K562 (cell line): Measurements from ENCODE around the gene USP24. TPM values are rescaled to one million over a fixed set of nuclear protein-coding genes. Genes with fewer than 3 reads are reported as not detected.
A peak's percentile ranks its signal among the peaks of the same experiment; 100 is the strongest.

ENCODE experiments used
- ATAC-seq: fragments of 200-7000 bp; cut with Tn5 transposase; 3 replicates; pipeline ENCODE4 v1.9.1; 2020; ENCODE audit warnings: moderate library complexity
- BruUV-seq: library from RNA; stranded (reverse); fragments of 400-500 nt; replicated peaks from 2 replicates; lab custom pipeline; 2021; lab: Mats Ljungman, UMichigan
- CTCF ChIA-PET: fragments of 300-600 bp; formaldehyde crosslinking; extraction: SDS; loops from one replicate; lab custom pipeline; 2021; ENCODE audit warnings: low intra/inter-chr PET ratio; lab: Yijun Ruan, JAX
- POLR2A ChIA-PET: fragments of 300-600, 350-650 bp; sonication (Branson Sonifier 250); formaldehyde crosslinking; extraction: SDS; loops from one replicate; lab custom pipeline; 2021; ENCODE audit warnings: antibody characterized with exemption, inconsistent platforms; lab: Yijun Ruan, JAX
- DNase-seq, 4 experiments: peaks; one replicate each; pipeline versions ENCODE4 v3.0.0 to v3.0.0-alpha.2; 2011 to 2018; ENCODE audit warnings: low spot score in 3 of 4, mixed read lengths in 3 of 4; ENCODE audit errors: extremely low read depth in 1 of 4
- FAIRE-seq: peaks from 2 replicates; lab custom pipeline; 2011; peaks lifted over from hg19 to GRCh38; lab: Jason Lieb, UNC
- H2AFZ ChIP-seq: 2 replicates; pipeline ENCODE4 v1.6.0; 2011; ENCODE audit warnings: low read depth, low read length, control low read depth, inconsistent platforms
- H3K27ac ChIP-seq: fragments of 200-600 bp; 3 replicates; pipeline ENCODE4 v1.8.0; 2011; ENCODE audit warnings: low read depth, mild to moderate bottlenecking, control low read depth, inconsistent platforms, low read length, moderate library complexity, mixed read lengths; ENCODE audit errors: extremely low read depth
- H3K27me3 ChIP-seq, 2 experiments: fragments of 300-600 bp in 1 of 2; 2 replicates in 1 of 2; 3 replicates in 1 of 2; pipeline versions ENCODE4 v1.6.0 to v1.8.0; 2011; ENCODE audit warnings: inconsistent platforms in 2 of 2, low read length in 2 of 2, mild to moderate bottlenecking in 1 of 2, mixed read lengths in 1 of 2, moderate library complexity in 1 of 2; ENCODE audit not compliant: control insufficient read depth in 2 of 2, insufficient read depth in 2 of 2
- H3K36me3 ChIP-seq: fragments of 300-600 bp; 3 replicates; pipeline ENCODE4 v1.8.0; 2011; ENCODE audit warnings: mild to moderate bottlenecking, low read length, inconsistent platforms; ENCODE audit not compliant: control insufficient read depth, insufficient read depth
- H3K4me1 ChIP-seq, 2 experiments: fragments of 200-600 bp in 1 of 2; replicated peaks in 1 of 2; 2 replicates in 1 of 2; 3 replicates in 1 of 2; pipeline versions ENCODE4 v1.5.1 to v1.8.0; 2011; ENCODE audit warnings: inconsistent platforms in 2 of 2, low read length in 2 of 2, mild to moderate bottlenecking in 1 of 2, mixed read lengths in 1 of 2, moderate library complexity in 1 of 2; ENCODE audit not compliant: control insufficient read depth in 2 of 2, insufficient read depth in 2 of 2
- H3K4me2 ChIP-seq: 2 replicates; pipeline ENCODE4 v1.6.1; 2011; ENCODE audit warnings: low read length, control low read depth, inconsistent platforms, mixed read lengths; ENCODE audit not compliant: insufficient read depth
- H3K4me3 ChIP-seq: fragments of 200-600 bp; sonication (generic), shearing (Covaris generic); 2 replicates; pipeline ENCODE4 v1.5.1; 2016; ENCODE audit warnings: control low read depth, inconsistent platforms
- H3K79me2 ChIP-seq: fragments of 200-600 bp; 3 replicates; pipeline ENCODE4 v1.8.0; 2011; ENCODE audit warnings: low read length, inconsistent platforms; ENCODE audit not compliant: control insufficient read depth, insufficient read depth
- H3K9ac ChIP-seq, 2 experiments: 2 replicates each; pipeline versions ENCODE4 v1.6.0 to v1.6.1; 2011; ENCODE audit warnings: low read depth in 2 of 2, low read length in 2 of 2, control low read depth in 1 of 2, inconsistent platforms in 1 of 2, mild to moderate bottlenecking in 1 of 2, mixed read lengths in 1 of 2; ENCODE audit not compliant: insufficient read depth in 1 of 2
- H3K9me1 ChIP-seq: one replicate; pipeline ENCODE4 v1.6.0; 2011; ENCODE audit warnings: inconsistent platforms, mild to moderate bottlenecking, low read length, moderate library complexity; ENCODE audit not compliant: control insufficient read depth, insufficient read depth
- H3K9me3 ChIP-seq: replicated peaks from 2 replicates; pipeline ENCODE4 v1.5.1; 2011; ENCODE audit warnings: low read depth, low read length, inconsistent platforms; ENCODE audit not compliant: control insufficient read depth, insufficient read depth
- H4K20me1 ChIP-seq: replicated peaks from 2 replicates; pipeline ENCODE4 v1.6.1; 2011; ENCODE audit warnings: low read length, inconsistent platforms, mixed read lengths; ENCODE audit not compliant: control insufficient read depth, insufficient read depth
- ARNT ChIP-seq, 2 experiments: fragments of 450-650 bp; IDR thresholded peaks; 2 replicates each; pipeline ENCODE4 v1.6.1; 2016; ENCODE audit warnings: mild to moderate bottlenecking in 1 of 2
- ATF7 ChIP-seq: fragments of 450-650 bp; IDR thresholded peaks from 2 replicates; pipeline ENCODE4 v1.7.1; 2014; ENCODE audit warnings: mild to moderate bottlenecking, moderate library complexity
- BMI1 ChIP-seq: fragments of 150-350 bp; IDR thresholded peaks from 2 replicates; pipeline ENCODE4 v1.6.1; 2014; ENCODE audit warnings: low read length
- CBX8 ChIP-seq: fragments of 200-600 bp; sonication (generic); IDR thresholded peaks from 2 replicates; pipeline ENCODE4 v1.6.1; 2012; ENCODE audit warnings: borderline replicate concordance, mixed run types, low read depth, mild to moderate bottlenecking, moderate library complexity, mixed read lengths, low read length, control low read depth, inconsistent platforms; ENCODE audit not compliant: poor library complexity, severe bottlenecking; ENCODE audit errors: extremely low read depth
- CEBPZ ChIP-seq: fragments of 150-350 bp; IDR thresholded peaks from 2 replicates; pipeline ENCODE4 v1.6.1; 2014; ENCODE audit warnings: low read depth, mild to moderate bottlenecking, low read length, borderline replicate concordance
- DPF2 ChIP-seq: fragments of 450-650 bp; IDR thresholded peaks from 2 replicates; pipeline ENCODE4 v1.6.1; 2016
- ESRRA ChIP-seq: fragments of 450-650 bp; IDR thresholded peaks from 2 replicates; pipeline ENCODE4 v1.6.1; 2014; ENCODE audit warnings: low read depth, mild to moderate bottlenecking, moderate library complexity, borderline replicate concordance
- FOXK1 ChIP-seq: sonication (generic); formaldehyde crosslinking; IDR thresholded peaks from 2 replicates; pipeline ENCODE4 v1.8.0; 2022; ENCODE audit warnings: missing genetic modification reagents, mild to moderate bottlenecking, borderline replicate concordance
- GMEB1 ChIP-seq: fragments of 250-450 bp; sonication (Bioruptor Pico); IDR thresholded peaks from 2 replicates; pipeline ENCODE4 v1.4.0; 2020; ENCODE audit warnings: mild to moderate bottlenecking
- LCOR ChIP-seq: sonication (generic); formaldehyde crosslinking; IDR thresholded peaks from 2 replicates; pipeline ENCODE4 v1.8.0; 2022; ENCODE audit warnings: mild to moderate bottlenecking, missing genetic modification reagents
- POLR2A ChIP-seq: fragments of 450-650 bp; conservative IDR thresholded peaks from 2 replicates; pipeline ENCODE4 v1.6.1; 2016
- POLR2AphosphoS2 ChIP-seq: IDR thresholded peaks from 2 replicates; pipeline ENCODE4 v1.6.1; 2012; ENCODE audit warnings: low read length, improper control_type of control experiment
- POLR2B ChIP-seq: fragments of 450-650 bp; IDR thresholded peaks from 2 replicates; pipeline ENCODE4 v1.6.1; 2018; ENCODE audit warnings: low read depth; ENCODE audit not compliant: partially characterized antibody
- RAD51 ChIP-seq: fragments of 450-650 bp; IDR thresholded peaks from 2 replicates; pipeline ENCODE4 v1.7.1; 2016; ENCODE audit warnings: low read depth, mild to moderate bottlenecking, borderline replicate concordance
- RBM34 ChIP-seq: fragments of 200-400 bp; formaldehyde crosslinking; IDR thresholded peaks from 2 replicates; pipeline ENCODE4 v1.6.1; 2018; ENCODE audit warnings: low read length, borderline replicate concordance; ENCODE audit not compliant: insufficient read depth
- RHOXF2B ChIP-seq: fragments of 250-450 bp; sonication (Bioruptor Pico); conservative IDR thresholded peaks from 2 replicates; pipeline ENCODE4 v1.5.1; 2021
- SAFB ChIP-seq: fragments of 200-400 bp; formaldehyde crosslinking; IDR thresholded peaks from 2 replicates; pipeline ENCODE4 v1.6.1; 2017; ENCODE audit warnings: low read depth, low read length, borderline replicate concordance
- SUPT5H ChIP-seq: fragments of 450-650 bp; IDR thresholded peaks from 2 replicates; pipeline ENCODE4 v1.6.1; 2016
- TAF7 ChIP-seq: fragments of 450-650 bp; IDR thresholded peaks from 2 replicates; pipeline ENCODE4 v1.6.1; 2016; ENCODE audit warnings: missing genetic modification characterization, missing compliant biosample characterization
- TCFL5 ChIP-seq: fragments of 250-450 bp; sonication (Bioruptor Pico); conservative IDR thresholded peaks from 2 replicates; pipeline ENCODE4 v1.6.1; 2021; ENCODE audit warnings: mild to moderate bottlenecking, moderate library complexity, matching md5 sums
- ZNF24 ChIP-seq: fragments of 450-650 bp; IDR thresholded peaks from 2 replicates; pipeline ENCODE4 v1.6.1; 2016
- WGBS: fragments of 100-300 bp; shearing (Covaris generic); methylation state at CpG from one replicate; pipeline ENCODE4 v1.1.6; 2016; ENCODE audit warnings: low coverage, mixed read lengths; ENCODE audit not compliant: insufficient coverage; ENCODE audit errors: missing lambda C conversion rate; 5-methylcytosine and 5-hydroxymethylcytosine counted together
- in situ Hi-C: fragments of 300-500 bp; cut with MboI; formaldehyde crosslinking; loops from 4 replicates; pipeline ENCODE4 v1.15.0; 2018; ENCODE audit warnings: inconsistent platforms, mixed read lengths
- intact Hi-C: fragments of 100-400 bp; cut with micrococcal nuclease; formaldehyde crosslinking; loops from 2 replicates; pipeline ENCODE4 v1.14.2; 2022
- polyA plus RNA-seq, 8 experiments: library from polyadenylated mRNA; depleted of rRNA in 4 of 8; stranded (reverse) in 5 of 8; unstranded in 3 of 8; fragments of >200 nt; fragmentation: Nextera tagmentation in 2 of 8; fragmentation: Illumina TruSeq in 1 of 8; extraction: Ambion mirVana in 2 of 8; extraction: Trizol in 1 of 8; gene quantifications; 2 replicates each; pipeline versions ENCODE4 v1.2.1 to v1.2.3, GENCODE V29; 2011 to 2014; ENCODE audit warnings: inconsistent platforms in 1 of 8, missing spikeins in 1 of 8
- total RNA-seq, 7 experiments: library from RNA; depleted of rRNA in 6 of 7; stranded (reverse); fragments of >200 nt in 6 of 7; fragmentation: Illumina TruSeq in 2 of 7; extraction: Trizol in 2 of 7; gene quantifications; 2 replicates each; pipeline versions ENCODE4 v1.2.1 to v1.2.3, GENCODE V29; 2011 to 2021; ENCODE audit warnings: low replicate concordance in 1 of 7

Gene USP24
- total and polyA plus RNA-seq, 9 of the 15 experiments (the other 6 are each of a cell fraction or from before 2014, with no cell fraction given) = 7.7 to 62.6 (median 36.8) TPM

- Histone ChIP-seq H2AFZ (no peak overlapping the region), H3K27me3 (no peaks in the 10 kb centered on the region), H3K4me3 (no peak overlapping the region), H3K9me1 (no peaks in the 10 kb centered on the region), H3K4me1 (peaks cover 0 to 8% of the 10 kb centered on the region in 2 experiments; a peak in 2 of 5 replicates), H3K79me2 (no peaks in the 10 kb centered on the region), H3K9me3 (no peaks in the 10 kb centered on the region), H3K36me3 (peaks cover 94% of the 10 kb centered on the region), H4K20me1 (peaks cover 3% of the 10 kb centered on the region; the same call in 1 of the 2 replicates), H3K4me2 (no peak overlapping the region), H3K9ac (no peak overlapping the region), H3K27ac (no peak overlapping the region)
- FAIRE-seq = no peak
- WGBS = 63% methylated on average over 4 of the region's 4 CpGs
- ChIA-PET POLR2A (interaction anchor here (0.6 to 1.9 kb wide), 11 partner anchors 11 to 295 kb away, joined by 3 to 9 read pairs (median 3); no protein-coding TSS in a partner anchor), CTCF (no interaction called here)
- ATAC-seq = peak; percentile 21
- in situ Hi-C loops (loop anchor here (5.0 kb wide), 1 partner anchor 37 kb away; no protein-coding TSS in a partner anchor), intact Hi-C loops (no loop called here)
- TSS peak; percentile 17 for BruUV-seq
- DNase-seq = no peak
- TF ChIP-seq POLR2AphosphoS2 (0 out of 2 replicates have a peak, but pooled peaks have one; percentile 51), RAD51 (no peak), POLR2A (peak; percentile 16; the same call in 1 of the 2 replicates), RBM34 (no peak), DPF2 (no peak), ATF7 (0 out of 2 replicates have a peak, but pooled peaks have one; percentile 18), TAF7 (tag) (no peak), ESRRA (no peak), ARNT (IDR thresholded peaks at IDR 0.05) (no peak), ZNF24 (no peak), BMI1 (no peak), SUPT5H (peak; percentile 32; the same call in 1 of the 2 replicates), LCOR (CRISPR knock-in tag) (no peak), CEBPZ (no peak), TCFL5 (CRISPR knock-in tag) (no peak), RHOXF2B (no peak), CBX8 (no peak), POLR2B (peak; percentile 34), GMEB1 (no peak), FOXK1 (CRISPR knock-in tag) (no peak), SAFB (no peak)
Measured at GRCh38 chr1:55065648-55066047, 149.5 kb downstream of the USP24 start.
